H1 (cell line): ENCODE results near the gene DCHS1. TPM values are rescaled to one million over a fixed set of nuclear protein-coding genes. Genes with fewer than 3 reads are reported as not detected.

Experiments
- CTCF ChIA-PET: fragments of 300-600 bp; sonication (Branson Sonifier 250); formaldehyde crosslinking; loops from one replicate; lab custom pipeline; 2021; ENCODE audit not compliant: partially characterized antibody; lab: Charles Lee
- POLR2A ChIA-PET: fragments of 300-600 bp; sonication (Branson Sonifier 250); formaldehyde crosslinking; loops from one replicate; lab custom pipeline; 2021; ENCODE audit warnings: inconsistent platforms; ENCODE audit not compliant: partially characterized antibody; lab: Charles Lee
- DNase-seq, 2 experiments: peaks; one replicate each; pipeline versions ENCODE4 v3.0.0 to v3.0.0-alpha.2; 2010 to 2022; ENCODE audit warnings: low spot score in 2 of 2, low read depth in 1 of 2, mixed read lengths in 1 of 2
- FAIRE-seq: peaks from 2 replicates; lab custom pipeline; 2011; peaks lifted over from hg19 to GRCh38; lab: Jason Lieb, UNC
- H2AFZ ChIP-seq: 2 replicates; pipeline ENCODE4 v1.8.1; 2012; ENCODE audit warnings: low read length, inconsistent platforms
- H2AK5ac ChIP-seq: 2 replicates; pipeline ENCODE4 v1.6.1; 2013; ENCODE audit warnings: low read depth, low read length
- H2BK120ac ChIP-seq: replicated peaks from 2 replicates; pipeline ENCODE3; 2013; ENCODE audit warnings: low read depth, low read length, inconsistent platforms
- H2BK12ac ChIP-seq: 2 replicates; pipeline ENCODE4 v1.6.1; 2013; ENCODE audit warnings: low read depth, low read length
- H2BK15ac ChIP-seq: 2 replicates; pipeline ENCODE4 v1.6.1; 2013; ENCODE audit warnings: low read length
- H2BK20ac ChIP-seq: 2 replicates; pipeline ENCODE4 v1.6.1; 2013; ENCODE audit warnings: low read length
- H2BK5ac ChIP-seq: 2 replicates; pipeline ENCODE4 v1.6.1; 2013; ENCODE audit warnings: low read depth, low read length
- H3K14ac ChIP-seq: 2 replicates; pipeline ENCODE4 v1.6.1; 2013; ENCODE audit warnings: inconsistent platforms; ENCODE audit not compliant: insufficient read length
- H3K18ac ChIP-seq: 2 replicates; pipeline ENCODE4 v1.6.1; 2013; ENCODE audit warnings: low read length; ENCODE audit errors: extremely low read depth
- H3K23ac ChIP-seq: 2 replicates; pipeline ENCODE4 v1.6.1; 2013; ENCODE audit warnings: inconsistent platforms; ENCODE audit not compliant: insufficient read length
- H3K23me2 ChIP-seq: 2 replicates; pipeline ENCODE4 v1.6.1; 2013; ENCODE audit warnings: low read depth, low read length
- H3K27ac ChIP-seq: 2 replicates; pipeline ENCODE4 v1.6.1; 2011; ENCODE audit warnings: low read depth, low read length, inconsistent platforms
- H3K27me3 ChIP-seq, 4 experiments: replicated peaks in 1 of 4; 1 replicate in 1 of 4; 2 replicates in 3 of 4; pipeline versions ENCODE4 v1.6.1 to v1.8.1; 2011 to 2013; ENCODE audit warnings: low read length in 3 of 4, mild to moderate bottlenecking in 3 of 4, inconsistent platforms in 2 of 4, mixed read lengths in 2 of 4, moderate library complexity in 1 of 4; ENCODE audit not compliant: control insufficient read depth in 3 of 4, insufficient read depth in 3 of 4; ENCODE audit errors: extremely low read depth in 1 of 4
- H3K36me3 ChIP-seq, 4 experiments: 2 replicates each; pipeline versions ENCODE4 v1.6.1 to v1.8.1; 2011 to 2013; ENCODE audit warnings: mild to moderate bottlenecking in 4 of 4, low read length in 3 of 4, moderate library complexity in 2 of 4, control low read depth in 1 of 4, inconsistent platforms in 1 of 4; ENCODE audit not compliant: insufficient read depth in 4 of 4, control insufficient read depth in 2 of 4
- H3K4ac ChIP-seq: replicated peaks from 2 replicates; pipeline ENCODE3; 2013; ENCODE audit warnings: low read length, low read depth, mixed read lengths, inconsistent platforms; ENCODE audit not compliant: insufficient read length
- H3K4me1 ChIP-seq, 4 experiments: replicated peaks in 1 of 4; 1 replicate in 1 of 4; 2 replicates in 3 of 4; pipeline versions ENCODE4 v1.6.1 to v1.8.1; 2011 to 2013; ENCODE audit warnings: low read length in 3 of 4, inconsistent platforms in 2 of 4, mixed read lengths in 1 of 4; ENCODE audit not compliant: insufficient read depth in 4 of 4, control insufficient read depth in 3 of 4
- H3K4me2 ChIP-seq, 2 experiments: 2 replicates each; pipeline versions ENCODE4 v1.6.1 to v1.8.1; 2011 to 2013; ENCODE audit warnings: low read depth in 2 of 2, low read length in 2 of 2, control low read depth in 1 of 2, inconsistent platforms in 1 of 2, mild to moderate bottlenecking in 1 of 2; ENCODE audit not compliant: insufficient read depth in 1 of 2
- H3K4me3 ChIP-seq, 4 experiments: fragments of 200-600, 300-600 bp in 1 of 4; sonication (generic), shearing (Covaris generic), sonication (Bioruptor Twin) in 1 of 4; 2 replicates each; pipeline versions ENCODE4 v1.5.1 to v1.8.1; 2011 to 2016; ENCODE audit warnings: low read length in 4 of 4, low read depth in 3 of 4, control low read depth in 2 of 4, inconsistent platforms in 2 of 4, mild to moderate bottlenecking in 2 of 4, mixed read lengths in 1 of 4, moderate library complexity in 1 of 4; ENCODE audit not compliant: insufficient read depth in 2 of 4; ENCODE audit errors: extremely low read depth in 1 of 4
- H3K56ac ChIP-seq: replicated peaks from 2 replicates; pipeline ENCODE3; 2013; ENCODE audit warnings: low read depth, mild to moderate bottlenecking, mixed read lengths, low read length, inconsistent platforms; ENCODE audit not compliant: insufficient read length
- H3K79me1 ChIP-seq: 2 replicates; pipeline ENCODE4 v1.6.1; 2013; ENCODE audit warnings: low read depth, low read length, control low read depth
- H3K79me2 ChIP-seq, 2 experiments: 2 replicates each; pipeline versions ENCODE4 v1.6.1 to v1.8.1; 2012 to 2013; ENCODE audit warnings: low read length in 2 of 2, mild to moderate bottlenecking in 2 of 2, inconsistent platforms in 1 of 2; ENCODE audit not compliant: insufficient read depth in 2 of 2, control insufficient read depth in 1 of 2
- H3K9ac ChIP-seq, 4 experiments: replicated peaks in 1 of 4; 1 replicate in 1 of 4; 2 replicates in 3 of 4; pipeline versions ENCODE4 v1.6.1 to v1.8.1; 2011 to 2013; ENCODE audit warnings: low read depth in 3 of 4, low read length in 3 of 4, control low read depth in 2 of 4, mild to moderate bottlenecking in 2 of 4, moderate library complexity in 2 of 4, inconsistent platforms in 1 of 4; ENCODE audit errors: extremely low read depth in 1 of 4
- H3K9me3 ChIP-seq, 2 experiments: 2 replicates each; pipeline versions ENCODE4 v1.6.1 to v1.8.1; 2012 to 2013; ENCODE audit warnings: mild to moderate bottlenecking in 2 of 2, moderate library complexity in 2 of 2, control low read depth in 1 of 2, inconsistent platforms in 1 of 2, low read depth in 1 of 2, low read length in 1 of 2, mixed read lengths in 1 of 2; ENCODE audit not compliant: insufficient read depth in 2 of 2
- H4K20me1 ChIP-seq, 2 experiments: replicated peaks in 1 of 2; 2 replicates each; pipeline versions ENCODE3 to v1.8.1; 2011 to 2013; ENCODE audit warnings: inconsistent platforms in 2 of 2, low read length in 2 of 2, mild to moderate bottlenecking in 1 of 2; ENCODE audit not compliant: insufficient read depth in 2 of 2, control insufficient read depth in 1 of 2
- H4K5ac ChIP-seq: 2 replicates; pipeline ENCODE4 v1.6.1; 2013; ENCODE audit warnings: low read length, low read depth, mixed read lengths, inconsistent platforms; ENCODE audit not compliant: insufficient read length
- H4K8ac ChIP-seq: 2 replicates; pipeline ENCODE4 v1.8.0; 2013; ENCODE audit warnings: mild to moderate bottlenecking, moderate library complexity, low read length, inconsistent platforms; ENCODE audit not compliant: insufficient read depth; ENCODE audit errors: extremely low read depth
- H4K91ac ChIP-seq: replicated peaks from 2 replicates; pipeline ENCODE3; 2013; ENCODE audit warnings: low read length, mixed read lengths, inconsistent platforms; ENCODE audit not compliant: insufficient read length
- CREB1 ChIP-seq: IDR thresholded peaks from 2 replicates; pipeline ENCODE4 v1.6.1; 2012; ENCODE audit warnings: inconsistent platforms
- GABPA ChIP-seq: IDR thresholded peaks from 2 replicates; pipeline ENCODE4 v1.6.1; 2011; ENCODE audit warnings: mild to moderate bottlenecking, low read length, moderate library complexity, borderline replicate concordance; ENCODE audit not compliant: insufficient read depth
- JUN ChIP-seq: IDR thresholded peaks from 2 replicates; pipeline ENCODE4 v1.6.1; 2011; ENCODE audit warnings: low read depth, mild to moderate bottlenecking, improper control_type of control experiment, low read length
- JUND ChIP-seq: IDR thresholded peaks from 2 replicates; pipeline ENCODE4 v1.6.1; 2011; ENCODE audit warnings: mild to moderate bottlenecking, improper control_type of control experiment, low read length
- NANOG ChIP-seq: IDR thresholded peaks from 2 replicates; pipeline ENCODE4 v1.6.1; 2011; ENCODE audit warnings: low read length, low read depth, mild to moderate bottlenecking, inconsistent platforms; ENCODE audit not compliant: insufficient read depth, poor library complexity, severe bottlenecking
- RBBP5 ChIP-seq: IDR thresholded peaks from 2 replicates; pipeline ENCODE4 v1.7.1; 2012; ENCODE audit warnings: low read depth, mild to moderate bottlenecking, inconsistent platforms, low read length, moderate library complexity, borderline replicate concordance
- SRF ChIP-seq: IDR thresholded peaks from 2 replicates; pipeline ENCODE4 v1.6.1; 2011; ENCODE audit warnings: mild to moderate bottlenecking, low read depth, low read length, moderate library complexity
- SUZ12 ChIP-seq: fragments of 200-600 bp; sonication (generic); IDR thresholded peaks from 2 replicates; pipeline ENCODE4 v1.6.1; 2012; ENCODE audit warnings: mild to moderate bottlenecking, inconsistent platforms, low read length, moderate library complexity, mixed read lengths
- TAF7 ChIP-seq: optimal IDR thresholded peaks from 2 replicates; pipeline ENCODE3; 2011; ENCODE audit warnings: low read depth, mild to moderate bottlenecking, inconsistent platforms, low read length, moderate library complexity, borderline replicate concordance
- YY1 ChIP-seq: IDR thresholded peaks from 2 replicates; pipeline ENCODE4 v1.6.1; 2011; ENCODE audit warnings: low read depth, mild to moderate bottlenecking, low read length
- WGBS, 2 experiments: shearing (Covaris generic) in 1 of 2; methylation state at CpG; one replicate each; pipeline versions ENCODE4 v1.1.6 to v1.1.7; 2013 to 2015; ENCODE audit warnings: low lambda C conversion rate in 2 of 2, mixed read lengths in 2 of 2, inconsistent platforms in 1 of 2, low coverage in 1 of 2, missing lambda C conversion rate in 1 of 2; ENCODE audit not compliant: insufficient replicate concordance in 2 of 2, insufficient coverage in 1 of 2, insufficient read length in 1 of 2; ENCODE audit errors: extremely low coverage in 1 of 2, missing lambda C conversion rate in 1 of 2; 5-methylcytosine and 5-hydroxymethylcytosine counted together
- polyA plus RNA-seq, 7 experiments: library from polyadenylated mRNA; depleted of rRNA in 3 of 7; stranded (reverse) in 5 of 7; unstranded in 2 of 7; fragments of >200 nt in 5 of 7; fragments of 200-250 nt in 2 of 7; gene quantifications; 1 replicate in 5 of 7; 2 replicates in 1 of 7; 4 replicates in 1 of 7; pipeline versions ENCODE4 v1.2.1 to v1.2.3, GENCODE V29; 2011 to 2013; ENCODE audit warnings: missing spikeins in 2 of 7, mixed read lengths in 2 of 7
- total RNA-seq: library from RNA; stranded (reverse); fragmentation: NEBNext Ultra II Directional; extraction: Animal tissue kit (Norgen Biotek cat#: 25700); gene quantifications from 2 replicates; pipeline ENCODE4 v1.2.1, GENCODE V29; 2021

Gene DCHS1
- total and polyA plus RNA-seq, 2 of the 8 experiments (the other 6 are each of a cell fraction or from before 2014, with no cell fraction given), result 8.2 to 10.5 TPM

GRCh38 chr11:6572215-6572614, 83.4 kb downstream of the DCHS1 start:
- POLR2A ChIA-PET, result interaction anchor here (1.8 to 3.3 kb wide), 2 partner anchors 35 to 40 kb away, joined by 5 to 14 read pairs; partner anchors contain the start of gene TAF10
- CTCF ChIA-PET, result interaction anchor here (0.9 to 6.6 kb wide), 9 partner anchors 6 to 193 kb away, joined by 3 to 63 read pairs (median 11); partner anchors contain the start of genes ILK and RRP8

More at GRCh38 chr11:6572215-6572614, 83.4 kb downstream of the DCHS1 start:
- Histone ChIP-seq H3K9ac (no peak overlapping the region), H4K5ac (no peak overlapping the region)
- no peak for TF ChIP-seq RBBP5
- TF ChIP-seq JUN, result no peak
- no peak for TF ChIP-seq SRF
- no peak for TF ChIP-seq SUZ12
- no peak for TF ChIP-seq GABPA
- TF ChIP-seq TAF7, result no peak
- no peak for TF ChIP-seq YY1
- TF ChIP-seq JUND, result no peak
- TF ChIP-seq NANOG, result no peak
- TF ChIP-seq CREB1, result no peak
- TF ChIP-seq, all 59 proteins: peak for 0
- Histone ChIP-seq H3K4me2 (no peak overlapping the region), H3K14ac (no peak overlapping the region), H2BK120ac (no peak overlapping the region), H2BK5ac (no peak overlapping the region), H2AK5ac (no peak overlapping the region), H3K27ac (no peak overlapping the region), H2BK12ac (no peak overlapping the region), H3K4ac (no peak overlapping the region), H4K91ac (no peak overlapping the region), H2AFZ (no peak overlapping the region), H3K27me3 (no peaks in the 10 kb centered on the region), H4K8ac (no peak overlapping the region), H3K9me3 (no peaks in the 10 kb centered on the region), H3K56ac (no peak overlapping the region), H3K79me1 (no peaks in the 10 kb centered on the region), H4K20me1 (no peaks in the 10 kb centered on the region), H3K79me2 (no peaks in the 10 kb centered on the region), H3K4me3 (no peak overlapping the region), H2BK20ac (no peak overlapping the region), H3K4me1 (peaks cover 0 to 3% (median 2%) of the 10 kb centered on the region in 4 experiments; a peak in 5 of 7 replicates), H2BK15ac (no peak overlapping the region), H3K36me3 (no peaks in the 10 kb centered on the region), H3K23me2 (no peaks in the 10 kb centered on the region; the same call in 1 of the 2 replicates), H3K23ac (no peak overlapping the region), H3K18ac (no peak overlapping the region)
- WGBS, 2 experiments, result 81% methylated on average over 2 of the region's 2 CpGs; no CpG with 5 or more reads in 1 of the 2 experiments
- DNase-seq (no peak), FAIRE-seq (no peak)
